Activated gamma-delta T cell (primary cell): ENCODE data around the gene NFKBIA.
A peak's percentile ranks its signal among the peaks of the same experiment; 100 is the strongest.
"Not testable (repeated sequence)": the region's sequence is repeated elsewhere in the genome, so short reads cannot be mapped to it uniquely, and the experiment has no call there.

Experiments used
- DNase-seq: peaks from one replicate; lab custom pipeline; 2025; lab: John Stamatoyannopoulos, UW
- total RNA-seq, 2 donors: gene quantifications; one replicate each; lab custom pipeline; 2026; lab: John Stamatoyannopoulos, UW

NFKBIA gene
- 215 to 286 reads per million in 2 donors for total RNA-seq

GRCh38 chr14:35404449-35405303, at the start of gene NFKBIA:
Gene NFKBIA, minus strand, starts transcription at chr14:35404749. Its CDS starts 105 bp downstream, at chr14:35404644.
- DNase-seq: peak; percentile 85

GRCh38 chr14:35446450-35446849, 41.9 kb upstream of the NFKBIA start:
- no peak for DNase-seq

GRCh38 chr14:35444104-35444503, 39.6 kb upstream of the NFKBIA start:
- DNase-seq: no peak

GRCh38 chr14:35441160-35441559, 36.6 kb upstream of the NFKBIA start:
- DNase-seq: no peak

- no peak for DNase-seq
Observed at GRCh38 chr14:35438910-35439713, 34.6 kb upstream of the NFKBIA start.

GRCh38 chr14:35438492-35438891, 33.9 kb upstream of the NFKBIA start:
- not testable (repeated sequence) for DNase-seq

GRCh38 chr14:35435177-35435576, 30.6 kb upstream of the NFKBIA start:
- no peak for DNase-seq

- no peak for DNase-seq
Observed at GRCh38 chr14:35433826-35434225, 29.3 kb upstream of the NFKBIA start.

- DNase-seq: no peak
Observed at GRCh38 chr14:35430459-35431199, 26.1 kb upstream of the NFKBIA start.

GRCh38 chr14:35429951-35430350, 25.4 kb upstream of the NFKBIA start:
- DNase-seq: no peak

GRCh38 chr14:35425850-35426249, 21.3 kb upstream of the NFKBIA start:
- DNase-seq: no peak

- no peak for DNase-seq
Observed at GRCh38 chr14:35423621-35424020, 19.1 kb upstream of the NFKBIA start.

GRCh38 chr14:35420036-35420811, 15.7 kb upstream of the NFKBIA start:
- no peak for DNase-seq

- DNase-seq: no peak
Observed at GRCh38 chr14:35419429-35419841, 14.9 kb upstream of the NFKBIA start.

GRCh38 chr14:35418093-35418492, 13.5 kb upstream of the NFKBIA start:
- DNase-seq: no peak

GRCh38 chr14:35416108-35416750, 11.7 kb upstream of the NFKBIA start:
- no peak for DNase-seq

GRCh38 chr14:35414365-35414764, 9.8 kb upstream of the NFKBIA start:
- no peak for DNase-seq

GRCh38 chr14:35412272-35413056, 7.9 kb upstream of the NFKBIA start:
- DNase-seq: no peak

- DNase-seq: no peak
Observed at GRCh38 chr14:35410858-35411257, 6.3 kb upstream of the NFKBIA start.

GRCh38 chr14:35409595-35409994, 5.0 kb upstream of the NFKBIA start:
- DNase-seq: no peak
